ENCODE measurements around the gene ZNF519.

- TF ChIP-seq CTCF (IDR thresholded peaks at IDR 0.05) (no peak), POLR2AphosphoS5 (IDR thresholded peaks at IDR 0.05) (no peak), POLR2A (IDR thresholded peaks at IDR 0.05) (no peak)
Observed at GRCh38 chr18:14093307-14093915, 38.8 kb downstream of the ZNF519 start.

All from sigmoid colon (tissue), 4 donors.